T-cell (primary cell): Measurements from ENCODE around the gene WNT16. TPM values are rescaled to one million over a fixed set of nuclear protein-coding genes. Genes with fewer than 3 reads are reported as not detected.

Experiments
- ATAC-seq, 4 experiments: fragments of 200-7000 bp in 3 of 4; fragments of 150-1000 bp in 1 of 4; cut with Tn5 transposase; replicated peaks in 1 of 4; 1 replicate in 3 of 4; 2 replicates in 1 of 4; pipeline ENCODE4 v1.10.0; 2021; ENCODE audit warnings: moderate library complexity in 3 of 4, mild to moderate bottlenecking in 2 of 4, moderate number of reproducible peaks in 1 of 4
- CTCF ChIA-PET, 2 donors: fragments of 300-600 bp; sonication (Branson Sonifier 250); formaldehyde crosslinking; loops; one replicate each; lab custom pipeline; 2022; ENCODE audit warnings: antibody characterized with exemption in 2 of 2; lab: Charles Lee
- POLR2A ChIA-PET, 2 donors: fragments of 300-600 bp; sonication (Branson Sonifier 250); formaldehyde crosslinking; loops; one replicate each; lab custom pipeline; 2022; ENCODE audit warnings: antibody characterized with exemption in 2 of 2; lab: Charles Lee
- DNase-seq, 35 experiments: peaks; one replicate each; pipeline versions ENCODE4 v3.0.0 to v3.0.0-alpha.2; 2013 to 2023
- H3K27ac ChIP-seq: one replicate; pipeline ENCODE4 v1.5.1; 2013; ENCODE audit warnings: low read length
- H3K27me3 ChIP-seq, 2 experiments: replicated peaks in 1 of 2; 1 replicate in 1 of 2; 2 replicates in 1 of 2; pipeline versions ENCODE4 v1.6.1 to v1.7.0; 2013; ENCODE audit warnings: low read length in 1 of 2, mixed read lengths in 1 of 2; ENCODE audit not compliant: control insufficient read depth in 2 of 2, insufficient read depth in 2 of 2; ENCODE audit errors: extremely low read depth in 1 of 2
- H3K36me3 ChIP-seq, 2 donors: 1 replicate in 1 of 2; 2 replicates in 1 of 2; pipeline versions ENCODE4 v1.6.1 to v1.7.0; 2013; ENCODE audit warnings: low read length in 1 of 2; ENCODE audit not compliant: control insufficient read depth in 2 of 2, insufficient read depth in 1 of 2; ENCODE audit errors: extremely low read depth in 1 of 2
- H3K4me1 ChIP-seq, 2 experiments: 1 replicate in 1 of 2; 2 replicates in 1 of 2; pipeline versions ENCODE4 v1.6.1 to v1.7.0; 2013; ENCODE audit warnings: low read length in 2 of 2, mixed read lengths in 1 of 2; ENCODE audit not compliant: insufficient read depth in 2 of 2, control insufficient read depth in 1 of 2; ENCODE audit errors: extremely low read depth in 1 of 2
- H3K4me3 ChIP-seq, 2 donors: 1 replicate in 1 of 2; 2 replicates in 1 of 2; pipeline versions ENCODE4 v1.5.1 to v1.7.0; 2013; ENCODE audit warnings: mild to moderate bottlenecking in 2 of 2, low read length in 1 of 2, moderate library complexity in 1 of 2; ENCODE audit not compliant: control insufficient read depth in 1 of 2; ENCODE audit errors: extremely low read depth in 1 of 2
- H3K9me3 ChIP-seq: 2 replicates; pipeline ENCODE4 v1.7.0; 2013
- H3K27ac Mint-ChIP-seq, 2 donors: one replicate each; pipeline ENCODE4 v1.8.0; 2020 to 2021; ENCODE audit warnings: mild to moderate bottlenecking in 2 of 2, mixed read lengths in 2 of 2
- H3K27me3 Mint-ChIP-seq, 2 donors: one replicate each; pipeline ENCODE4 v1.8.0; 2021 to 2022; ENCODE audit warnings: mixed read lengths in 2 of 2
- H3K36me3 Mint-ChIP-seq: one replicate; pipeline ENCODE4 v1.8.0; 2021; ENCODE audit warnings: mixed read lengths
- H3K4me1 Mint-ChIP-seq, 3 donors: one replicate each; pipeline ENCODE4 v1.8.0; 2020 to 2022; ENCODE audit warnings: mixed read lengths in 3 of 3, mild to moderate bottlenecking in 1 of 3
- H3K4me3 Mint-ChIP-seq, 3 donors: one replicate each; pipeline ENCODE4 v1.8.0; 2020 to 2022; ENCODE audit warnings: mild to moderate bottlenecking in 3 of 3, mixed read lengths in 3 of 3, moderate library complexity in 3 of 3
- H3K9me3 Mint-ChIP-seq, 3 donors: one replicate each; pipeline ENCODE4 v1.8.0; 2020 to 2022; ENCODE audit warnings: mixed read lengths in 3 of 3
- WGBS: methylation state at CpG from one replicate; pipeline ENCODE4 v1.1.5; 2013; ENCODE audit warnings: missing lambda C conversion rate; ENCODE audit not compliant: insufficient coverage; 5-methylcytosine and 5-hydroxymethylcytosine counted together
- total RNA-seq, 35 experiments: library from RNA in 6 of 35; stranded (reverse) in 6 of 35; fragments of 120-200 nt in 1 of 35; gene quantifications; one replicate each; pipeline versions ENCODE4 v1.2.1 to v1.2.4 and lab custom pipeline; 2013 to 2026

The WNT16 gene
- total RNA-seq, 5 donors from 2014 or later (not counting 1 experiment from before 2014, with no cell fraction given), result 0.13 to 0.35 (median 0.19) TPM; not detected in 2

GRCh38 chr7:121383235-121383910 is 54.6 kb downstream of the WNT16 start:
- no peaks in the 10 kb centered on the region for H3K9me3 ChIP-seq
- H3K4me3 ChIP-seq, result no peak overlapping the region
- H3K36me3 Mint-ChIP-seq, result peaks cover 20% of the 10 kb centered on the region
- ATAC-seq, result no peak
- ChIA-PET CTCF (interaction anchor here in 1 of 2 donors (0.7 to 2.4 kb wide), 6 partner anchors 12 to 175 kb away, joined by 3 to 9 read pairs (median 4); no protein-coding TSS in a partner anchor), POLR2A (interaction anchor here in 1 of 2 donors (0.6 kb wide), 1 partner anchor 403 kb away, joined by 4 read pairs; no protein-coding TSS in a partner anchor)
- no peaks in the 10 kb centered on the region for H3K27me3 ChIP-seq
- no CpG with 5 or more reads among the region's 2 CpGs for WGBS
- H3K4me3 Mint-ChIP-seq, result peak overlapping the region in 1 of 3 donors; percentile 10
- H3K27ac Mint-ChIP-seq, result peak overlapping the region in 1 of 2 donors; percentile 75
- no peak for DNase-seq
- peaks cover 3 to 6% of the 10 kb centered on the region in 2 donors for H3K36me3 ChIP-seq
- H3K27me3 Mint-ChIP-seq, result no peaks in the 10 kb centered on the region
- H3K27ac ChIP-seq, result no peak overlapping the region
- no peaks in the 10 kb centered on the region for H3K9me3 Mint-ChIP-seq
- H3K4me1 ChIP-seq, result peaks cover 2 to 13% of the 10 kb centered on the region in 2 experiments
- H3K4me1 Mint-ChIP-seq, result peaks cover 49 to 63% (median 52%) of the 10 kb centered on the region in 3 donors

DNA sequence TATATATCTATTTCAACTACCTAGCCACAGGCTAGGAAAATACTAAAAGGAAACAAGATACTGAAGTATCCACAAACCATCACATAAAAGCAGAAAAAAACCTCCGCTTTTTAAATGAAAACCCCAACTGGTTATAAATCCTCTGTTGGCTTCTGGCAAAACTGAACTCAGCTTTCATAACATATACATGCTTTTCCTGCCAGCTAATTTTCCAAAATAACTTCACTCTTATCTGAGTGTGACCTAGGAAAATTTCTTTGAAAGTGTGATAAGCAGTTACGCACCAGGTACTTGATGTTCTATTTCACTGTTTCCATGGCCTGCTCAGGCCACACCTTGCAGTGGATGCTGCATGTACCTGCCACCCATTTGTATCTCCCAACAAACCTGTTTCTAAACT is 55.5 kb downstream of the WNT16 start:
- WGBS, result no CpG with 5 or more reads among the region's 2 CpGs
- H3K9me3 ChIP-seq, result no peaks in the 10 kb centered on the region
- DNase-seq (no peak), ATAC-seq (no peak)
- Mint-ChIP-seq H3K9me3 (no peaks in the 10 kb centered on the region), H3K4me3 (peak overlapping the region in 1 of 3 donors; percentile 25), H3K36me3 (peaks cover 20% of the 10 kb centered on the region), H3K4me1 (peaks cover 57 to 72% (median 61%) of the 10 kb centered on the region in 3 donors), H3K27ac (peak overlapping the region in 1 of 2 donors; percentile 13), H3K27me3 (no peaks in the 10 kb centered on the region)
- peaks cover 2 to 3% of the 10 kb centered on the region in 2 donors for H3K36me3 ChIP-seq
- H3K4me3 ChIP-seq, result no peak overlapping the region
- POLR2A ChIA-PET, result no interaction called here
- peaks cover 2 to 13% of the 10 kb centered on the region in 2 experiments for H3K4me1 ChIP-seq
- no peaks in the 10 kb centered on the region for H3K27me3 ChIP-seq
- CTCF ChIA-PET, result interaction anchor here (0.8 to 2.4 kb wide), 4 partner anchors 11 to 18 kb away, joined by 3 to 9 read pairs (median 6); partner anchors contain the start of gene FAM3C (in 1 of the 2)
- H3K27ac ChIP-seq, result no peak overlapping the region

DNA sequence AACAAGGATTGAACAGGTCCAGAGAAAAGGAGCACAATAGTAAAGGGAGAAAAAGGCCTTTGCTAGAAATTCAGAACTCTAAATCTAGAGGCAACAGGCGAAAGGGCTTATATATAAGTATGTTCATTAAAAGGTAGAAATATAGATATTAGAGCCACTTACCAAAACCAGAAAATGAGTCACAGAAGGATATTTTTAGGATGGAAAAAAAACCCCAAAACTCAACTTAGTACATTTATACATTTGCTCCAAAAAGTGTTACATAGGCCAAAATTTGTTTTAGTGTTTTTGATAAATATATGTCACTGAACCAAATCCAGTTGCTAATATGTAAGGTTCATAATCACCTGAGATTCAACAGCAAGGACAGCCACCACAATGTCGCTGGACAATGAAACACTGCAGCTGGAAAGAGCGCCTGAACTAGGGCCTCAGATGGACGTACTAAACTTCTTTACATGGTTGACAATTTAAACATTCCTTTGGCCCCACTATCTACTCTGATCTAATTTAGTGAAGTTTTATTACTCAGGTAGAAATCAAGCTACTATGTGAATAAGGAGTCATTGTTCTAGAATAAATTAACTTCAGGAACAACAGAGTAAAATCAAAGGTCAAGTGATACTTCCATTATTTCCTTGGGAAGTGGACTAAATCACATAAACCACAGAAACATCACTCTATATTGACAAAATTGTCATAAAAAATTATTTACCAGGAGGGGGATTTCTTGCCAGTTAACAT is 56.4 kb downstream of the WNT16 start:
- CTCF ChIA-PET, result interaction anchor here (0.9 to 4.3 kb wide), 7 partner anchors 11 to 160 kb away, joined by 3 to 38 read pairs (median 6); partner anchors contain the start of gene FAM3C (in 2 of the 2)
- Histone ChIP-seq H3K4me3 (no peak overlapping the region), H3K4me1 (peaks cover 2 to 15% of the 10 kb centered on the region in 2 experiments), H3K27me3 (no peaks in the 10 kb centered on the region), H3K27ac (no peak overlapping the region), H3K9me3 (no peaks in the 10 kb centered on the region), H3K36me3 (peaks cover 0 to 2% of the 10 kb centered on the region in 2 donors)
- peak overlapping the region in 1 of 2 donors; percentile 64 for H3K27ac Mint-ChIP-seq
- ATAC-seq (no peak), DNase-seq (no peak)
- H3K27me3 Mint-ChIP-seq, result no peaks in the 10 kb centered on the region
- H3K9me3 Mint-ChIP-seq, result no peaks in the 10 kb centered on the region
- POLR2A ChIA-PET, result no interaction called here
- WGBS, result no CpG with 5 or more reads among the region's 4 CpGs
- H3K36me3 Mint-ChIP-seq, result peaks cover 12% of the 10 kb centered on the region
- peak overlapping the region in 1 of 3 donors; percentile 25 for H3K4me3 Mint-ChIP-seq
- H3K4me1 Mint-ChIP-seq, result peaks cover 62 to 77% (median 71%) of the 10 kb centered on the region in 3 donors

DNA sequence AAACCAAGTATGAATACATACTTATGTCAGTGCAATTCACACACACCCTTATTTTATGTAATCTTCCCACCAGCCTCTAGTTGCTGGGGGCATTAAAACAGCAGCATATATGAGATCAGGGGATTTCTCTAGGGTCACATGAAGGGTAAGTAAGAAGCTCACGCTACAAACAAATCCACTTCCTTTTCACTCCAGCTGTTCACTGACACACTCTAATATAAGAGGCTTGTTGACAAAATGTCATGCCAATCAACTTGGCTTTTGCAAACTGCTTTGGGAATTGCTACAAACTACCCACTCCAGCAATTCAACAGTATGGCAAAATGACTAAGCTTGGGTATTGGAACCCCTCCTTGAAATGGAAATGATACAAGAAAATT is 57.0 kb downstream of the WNT16 start:
- H3K27ac ChIP-seq, result no peak overlapping the region
- ChIA-PET CTCF (interaction anchor here (0.6 to 4.3 kb wide), 9 partner anchors 11 to 161 kb away, joined by 3 to 38 read pairs (median 5); partner anchors contain the start of gene FAM3C (in 2 of the 2)), POLR2A (interaction anchor here in 1 of 2 donors (0.6 kb wide), 1 partner anchor 11 kb away, joined by 3 read pairs; the partner anchor contains the start of gene FAM3C)
- H3K4me3 ChIP-seq, result no peak overlapping the region
- Mint-ChIP-seq H3K4me3 (no peak overlapping the region), H3K27me3 (no peaks in the 10 kb centered on the region), H3K9me3 (no peaks in the 10 kb centered on the region), H3K36me3 (peaks cover 11% of the 10 kb centered on the region), H3K4me1 (peaks cover 68 to 80% (median 76%) of the 10 kb centered on the region in 3 donors), H3K27ac (no peak overlapping the region)
- WGBS, result no CpG with 5 or more reads among the region's 1 CpG
- peaks cover 0 to 2% of the 10 kb centered on the region in 2 donors for H3K36me3 ChIP-seq
- peaks cover 2 to 18% of the 10 kb centered on the region in 2 experiments for H3K4me1 ChIP-seq
- H3K27me3 ChIP-seq, result no peaks in the 10 kb centered on the region
- ATAC-seq (peak; percentile 60 to 93 (median 69)), DNase-seq (peak in 10 of 35 experiments; percentile 3 to 60 (median 13))
- no peaks in the 10 kb centered on the region for H3K9me3 ChIP-seq

GRCh38 chr7:121388950-121389349 is 60.1 kb downstream of the WNT16 start:
- POLR2A ChIA-PET, result interaction anchor here in 1 of 2 donors (1.0 kb wide), 1 partner anchor 49 kb away, joined by 3 read pairs; no protein-coding TSS in a partner anchor

More at GRCh38 chr7:121388950-121389349, 60.1 kb downstream of the WNT16 start:
- DNase-seq (no peak), ATAC-seq (no peak)
- Mint-ChIP-seq H3K4me3 (no peak overlapping the region), H3K9me3 (no peaks in the 10 kb centered on the region), H3K27ac (peak overlapping the region in 1 of 2 donors; percentile 39), H3K4me1 (peaks cover 76 to 89% (median 85%) of the 10 kb centered on the region in 3 donors), H3K27me3 (no peaks in the 10 kb centered on the region), H3K36me3 (peaks cover 21% of the 10 kb centered on the region)
- Histone ChIP-seq H3K4me1 (peaks cover under 1 to 21% of the 10 kb centered on the region in 2 experiments), H3K4me3 (no peak overlapping the region), H3K27me3 (no peaks in the 10 kb centered on the region), H3K36me3 (no peaks in the 10 kb centered on the region), H3K27ac (no peak overlapping the region), H3K9me3 (no peaks in the 10 kb centered on the region)
- CTCF ChIA-PET, result interaction anchor here (0.6 to 4.3 kb wide), 7 partner anchors 8 to 605 kb away, joined by 3 to 38 read pairs (median 3); partner anchors contain the start of gene FAM3C (in 1 of the 2)
- WGBS, result no CpG with 5 or more reads among the region's 1 CpG
